HTERT RPE-1 (cell line): ENCODE measurements around the gene ACIN1.

Source experiments
- in situ Hi-C: fragments of 300-500 bp; cut with MboI; formaldehyde crosslinking; loops from 4 replicates; pipeline ENCODE4 v1.14.3; 2020; ENCODE audit warnings: low sequenced_read_pairs

ACIN1 gene

DNA sequence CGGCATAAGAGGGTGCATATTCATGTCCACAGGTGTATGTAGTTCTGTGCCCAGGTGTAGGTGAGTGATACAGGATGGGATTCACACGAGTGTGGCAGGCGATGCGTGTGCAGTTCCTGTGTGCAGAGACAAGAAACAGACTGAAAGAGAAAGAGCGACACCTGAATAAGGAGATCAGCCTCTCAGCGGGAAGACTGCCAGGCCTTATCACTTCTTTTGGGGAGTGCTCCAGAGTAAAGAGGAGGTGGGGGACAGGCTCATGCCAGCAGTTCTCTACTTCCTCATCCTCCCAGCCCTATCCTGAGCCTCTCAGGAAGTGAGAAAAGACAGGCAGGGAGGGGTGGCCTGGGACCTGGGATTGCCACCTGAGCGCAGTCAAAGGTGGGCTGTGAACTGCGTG lies 50.1 kb downstream of the ACIN1 start:
- in situ Hi-C loops: no loop called here

- in situ Hi-C loops: no loop called here
Measured at GRCh38 chr14:23043754-23044153, 51.2 kb downstream of the ACIN1 start.

GRCh38 chr14:23043145-23043544 lies 51.8 kb downstream of the ACIN1 start:
- in situ Hi-C loops: no loop called here

- in situ Hi-C loops: no loop called here
Measured at GRCh38 chr14:23042162-23042965, 52.6 kb downstream of the ACIN1 start, which contains the start of gene PSMB11. PSMB11 (plus strand) TSS chr14:23042212; CDS start chr14:23042226, 14 bp downstream.

GRCh38 chr14:23041729-23042128 lies 53.2 kb downstream of the ACIN1 start:
- in situ Hi-C loops: no loop called here

- in situ Hi-C loops: no loop called here
Measured at GRCh38 chr14:23040100-23040499, 54.8 kb downstream of the ACIN1 start.

GRCh38 chr14:23035303-23036144 lies 59.4 kb downstream of the ACIN1 start:
- in situ Hi-C loops: no loop called here

DNA sequence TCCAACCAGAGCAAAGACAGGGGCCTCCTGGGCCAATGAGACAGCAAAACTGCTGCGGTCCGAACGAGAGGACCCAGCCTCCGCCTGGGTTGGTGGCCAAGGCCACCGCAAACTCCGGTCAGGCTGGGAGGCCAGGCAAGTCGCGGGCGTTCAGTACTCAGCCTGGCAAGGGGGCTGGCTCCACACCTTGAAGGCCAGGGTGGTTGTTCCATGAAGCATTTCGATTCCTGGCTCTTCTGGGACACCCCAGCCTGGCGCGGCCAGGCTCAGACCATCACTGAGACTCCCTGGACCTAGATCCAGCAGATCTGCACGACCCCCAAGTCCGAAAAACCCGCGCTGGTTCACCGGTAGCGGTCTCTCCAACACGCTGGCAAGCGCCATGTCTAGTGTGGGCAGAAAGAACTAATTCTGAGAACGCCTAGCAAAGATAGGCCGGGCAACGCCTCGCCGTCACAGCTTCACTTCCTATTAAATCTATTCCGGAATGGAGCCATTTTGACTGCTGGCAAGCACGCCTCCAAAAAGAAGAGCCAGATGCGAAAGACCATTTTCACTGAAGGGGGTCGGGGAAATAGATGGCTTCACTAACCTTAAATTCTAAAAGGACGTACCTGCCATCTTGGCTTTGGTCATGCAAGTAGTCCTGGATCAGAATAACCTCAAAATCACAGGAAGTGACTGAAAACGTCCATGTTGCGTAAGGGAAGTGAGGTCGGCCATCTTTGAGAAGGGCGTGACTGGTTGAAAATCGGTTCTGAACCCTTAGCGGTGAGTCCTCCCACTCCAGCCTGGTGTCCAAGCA lies 60.2 kb downstream of the ACIN1 start, which contains the start of gene PSMB5:
Gene PSMB5 (minus strand): TSS at position 403 of the 805 bp plus-strand sequence. CDS start 19 bp downstream, at position 384.
- in situ Hi-C loops: no loop called here

DNA sequence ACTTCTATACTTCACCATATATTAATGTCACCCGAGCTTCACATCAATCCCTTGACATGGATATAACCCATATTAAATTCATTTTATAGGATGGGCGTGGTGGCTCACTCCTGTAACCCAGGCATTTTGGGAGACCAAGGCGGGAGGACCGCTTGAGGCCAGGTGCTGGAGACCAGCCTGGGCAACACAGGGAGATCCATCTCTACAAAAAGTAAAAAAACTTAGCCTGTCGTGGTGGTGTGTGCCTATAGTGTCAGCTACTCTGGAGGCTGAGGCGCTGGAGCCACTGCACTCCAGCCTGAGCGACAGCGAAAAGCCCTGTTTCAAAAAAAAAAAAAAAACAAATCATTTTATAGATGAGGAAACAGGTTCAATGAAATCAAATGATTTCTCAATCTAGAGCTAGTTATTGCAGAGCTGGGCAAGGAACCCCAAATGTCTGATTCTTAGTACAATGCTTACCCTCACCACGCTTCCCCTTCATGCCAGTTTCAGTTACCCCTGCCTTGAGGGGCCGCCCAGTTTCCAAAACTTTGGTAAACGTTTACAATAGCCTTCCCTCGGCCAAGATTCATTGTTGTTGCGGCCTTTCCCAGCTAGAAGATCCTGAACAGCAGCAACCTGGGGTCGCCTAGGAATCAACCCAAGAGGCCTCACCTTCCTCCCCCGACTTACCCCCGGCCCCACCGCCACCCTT lies 61.0 kb downstream of the ACIN1 start:
- in situ Hi-C loops: no loop called here

GRCh38 chr14:23033251-23033727 lies 61.6 kb downstream of the ACIN1 start:
- in situ Hi-C loops: no loop called here

DNA sequence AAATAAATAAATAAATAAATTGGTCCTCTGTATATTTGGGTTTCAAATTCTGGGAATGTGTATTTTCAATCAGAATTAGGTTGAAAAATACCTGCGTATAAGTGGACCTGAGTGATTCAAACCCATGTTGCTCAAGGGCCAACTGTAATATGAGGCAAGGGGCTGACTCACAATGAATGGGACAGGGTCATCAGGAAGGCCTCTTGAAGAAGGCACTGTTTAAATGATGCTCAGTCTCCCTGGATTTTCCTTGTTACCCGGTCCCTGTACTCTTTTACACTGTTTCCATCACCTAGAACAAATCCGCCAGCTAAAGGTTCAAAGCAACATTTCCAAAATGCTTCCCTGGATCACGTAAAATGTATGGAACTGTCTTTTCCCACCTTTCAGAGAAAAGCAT lies 64.0 kb downstream of the ACIN1 start:
- in situ Hi-C loops: no loop called here

- in situ Hi-C loops: no loop called here
Measured at GRCh38 chr14:23028799-23029198, 66.1 kb downstream of the ACIN1 start.

DNA sequence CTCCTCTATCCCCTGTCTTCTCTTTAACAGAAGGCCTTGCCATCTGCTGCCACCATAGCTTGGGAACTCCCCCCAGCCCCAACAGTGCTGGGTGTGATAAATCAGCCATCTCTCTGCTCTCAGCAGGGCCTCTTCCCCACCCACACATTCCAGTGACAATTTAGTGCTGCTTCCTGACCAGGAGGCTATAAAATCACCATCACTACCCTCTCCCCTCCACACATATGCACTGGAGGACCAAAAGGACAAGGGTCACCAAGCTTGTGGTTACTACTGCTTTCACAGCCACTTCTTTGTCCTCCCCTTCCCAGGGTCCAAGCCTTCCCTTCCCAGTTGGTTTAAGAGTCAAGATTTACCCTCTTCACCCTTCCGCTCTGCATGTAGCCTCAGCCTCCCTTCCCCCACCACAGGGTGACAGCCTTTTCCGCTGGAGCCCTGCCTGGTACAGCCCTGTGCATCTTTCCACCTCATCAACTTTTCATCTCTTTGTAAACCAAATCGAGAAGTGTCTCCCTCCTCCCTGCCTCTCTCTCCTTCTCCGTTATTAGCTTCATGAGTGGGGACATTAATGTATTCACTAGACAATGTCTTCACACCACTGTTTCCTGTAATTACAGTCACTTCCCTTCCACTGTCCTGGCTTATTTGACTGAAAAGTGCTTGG lies 69.7 kb downstream of the ACIN1 start:
- in situ Hi-C loops: no loop called here

- in situ Hi-C loops: no loop called here
Measured at GRCh38 chr14:23024612-23025075, 70.3 kb downstream of the ACIN1 start.

GRCh38 chr14:23023795-23024152 lies 71.2 kb downstream of the ACIN1 start:
- in situ Hi-C loops: no loop called here

DNA sequence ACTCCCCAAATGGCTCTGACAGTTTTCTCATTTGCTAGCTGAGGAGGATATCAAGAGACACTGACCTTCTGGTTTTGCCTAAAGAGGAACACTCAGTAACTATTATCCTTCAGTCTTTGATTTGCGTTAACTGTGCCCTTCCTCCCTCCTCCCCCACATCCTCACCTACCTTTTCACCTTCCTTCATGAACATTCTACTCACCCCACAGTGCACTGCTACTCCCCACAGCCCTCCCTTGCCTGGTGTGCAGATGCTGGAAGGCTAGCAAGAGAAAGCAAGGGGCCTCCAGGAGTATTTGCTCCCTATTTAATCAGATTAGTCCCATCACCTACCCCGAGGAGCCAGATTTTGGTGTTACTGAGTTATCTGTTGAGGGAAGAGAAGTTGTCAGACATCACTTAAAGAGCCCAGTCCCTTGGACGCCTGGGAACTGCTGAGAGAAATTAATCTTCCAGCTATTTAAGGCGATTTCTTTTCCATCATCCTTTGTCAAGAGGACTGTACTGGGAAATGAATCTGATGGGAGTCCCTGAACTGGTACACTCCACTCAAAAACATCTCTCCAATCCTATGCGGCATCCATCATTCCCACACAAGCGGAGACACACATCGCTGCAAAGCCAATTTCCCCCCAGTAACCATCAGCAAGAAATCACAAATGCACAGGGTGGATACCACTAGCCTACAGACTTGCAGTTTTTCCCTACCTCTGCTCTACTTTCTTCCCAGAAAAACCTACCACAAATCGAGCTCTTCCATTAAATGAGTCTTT lies 71.7 kb downstream of the ACIN1 start:
- in situ Hi-C loops: no loop called here

GRCh38 chr14:23021889-23022442 lies 73.0 kb downstream of the ACIN1 start:
- in situ Hi-C loops: no loop called here

DNA sequence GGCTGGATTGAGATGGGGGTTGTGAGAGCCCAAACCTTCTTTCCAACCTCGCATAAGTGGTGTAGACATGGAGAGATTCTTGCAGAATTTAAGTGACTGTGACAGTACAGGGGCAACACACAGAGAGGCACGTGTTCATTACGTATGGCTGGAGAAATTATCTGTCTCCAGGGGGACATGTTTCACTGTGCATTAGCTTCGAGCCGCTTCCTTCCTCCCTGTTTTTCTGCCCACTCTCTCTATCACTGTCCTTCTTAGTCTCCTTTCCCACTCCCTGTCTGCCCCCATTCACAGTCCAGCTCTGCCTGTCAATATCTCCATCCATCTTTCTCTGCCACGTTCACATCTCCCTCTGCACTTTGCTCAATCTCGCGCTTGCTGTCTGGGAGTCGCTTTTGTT lies 73.5 kb downstream of the ACIN1 start:
- in situ Hi-C loops: no loop called here
